HL-60/S4 treated with phorbol 12-myristate 13-acetate at 8.2 ng/mL for 4 days and 3 days (cell line): ENCODE results near the gene RNF126.

Experiments
- in situ Hi-C: fragments of 300-500 bp; cut with MboI; formaldehyde crosslinking; loops from 2 replicates; pipeline ENCODE4 v1.15.0; 2022; ENCODE audit warnings: low sequenced_read_pairs

Gene RNF126

GRCh38 chr19:648305-648704, 14.7 kb downstream of the RNF126 start:
- in situ Hi-C loops, result no loop called here

GRCh38 chr19:647566-648284, 15.3 kb downstream of the RNF126 start:
- in situ Hi-C loops, result no loop called here

- in situ Hi-C loops, result no loop called here
Measured at GRCh38 chr19:646779-647565, 16.0 kb downstream of the RNF126 start.

- in situ Hi-C loops, result no loop called here
Measured at GRCh38 chr19:645912-646778, 16.9 kb downstream of the RNF126 start.

DNA sequence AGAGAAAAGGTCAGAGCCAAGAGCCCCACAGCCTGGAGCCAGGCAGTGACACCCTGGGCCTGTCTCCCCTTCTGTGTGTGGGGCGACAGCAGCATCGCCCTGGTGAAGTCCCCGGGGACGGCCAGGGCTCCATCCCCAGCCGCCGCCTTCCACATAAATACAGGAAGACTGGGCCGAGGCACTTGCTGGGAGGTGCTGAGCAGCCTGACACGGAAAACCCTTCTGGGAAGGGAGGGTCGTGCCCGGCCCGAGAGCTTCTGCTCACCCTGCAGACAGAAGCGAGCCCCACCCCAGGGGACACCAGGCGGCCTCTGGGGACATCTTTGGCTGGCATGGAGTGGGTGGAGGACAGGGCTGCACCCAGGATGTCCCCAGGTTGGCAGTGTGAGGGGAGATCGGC, 18.2 kb downstream of the RNF126 start:
- in situ Hi-C loops, result no loop called here

DNA sequence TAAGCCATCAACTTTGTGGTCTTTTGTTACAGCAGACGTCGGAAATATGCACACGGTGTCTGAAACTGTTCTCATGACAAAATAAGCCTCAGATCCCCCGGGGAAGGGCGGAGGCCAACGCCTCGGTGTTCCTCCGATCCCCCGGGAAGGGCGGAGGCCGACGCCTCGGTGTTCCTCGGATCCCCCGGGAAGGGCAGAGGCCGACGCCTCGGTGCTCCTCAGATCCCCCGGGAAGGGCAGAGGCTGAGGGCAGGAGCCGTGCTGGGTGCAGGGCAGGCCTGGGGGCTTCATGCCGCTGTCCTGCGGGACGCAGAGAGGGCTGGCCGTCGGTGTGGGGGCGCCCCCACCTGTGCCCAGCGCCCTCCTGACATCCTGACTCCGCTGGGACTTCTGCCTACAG, 18.7 kb downstream of the RNF126 start:
- in situ Hi-C loops, result no loop called here

- in situ Hi-C loops, result no loop called here
Measured at GRCh38 chr19:643736-644135, 19.3 kb downstream of the RNF126 start.

DNA sequence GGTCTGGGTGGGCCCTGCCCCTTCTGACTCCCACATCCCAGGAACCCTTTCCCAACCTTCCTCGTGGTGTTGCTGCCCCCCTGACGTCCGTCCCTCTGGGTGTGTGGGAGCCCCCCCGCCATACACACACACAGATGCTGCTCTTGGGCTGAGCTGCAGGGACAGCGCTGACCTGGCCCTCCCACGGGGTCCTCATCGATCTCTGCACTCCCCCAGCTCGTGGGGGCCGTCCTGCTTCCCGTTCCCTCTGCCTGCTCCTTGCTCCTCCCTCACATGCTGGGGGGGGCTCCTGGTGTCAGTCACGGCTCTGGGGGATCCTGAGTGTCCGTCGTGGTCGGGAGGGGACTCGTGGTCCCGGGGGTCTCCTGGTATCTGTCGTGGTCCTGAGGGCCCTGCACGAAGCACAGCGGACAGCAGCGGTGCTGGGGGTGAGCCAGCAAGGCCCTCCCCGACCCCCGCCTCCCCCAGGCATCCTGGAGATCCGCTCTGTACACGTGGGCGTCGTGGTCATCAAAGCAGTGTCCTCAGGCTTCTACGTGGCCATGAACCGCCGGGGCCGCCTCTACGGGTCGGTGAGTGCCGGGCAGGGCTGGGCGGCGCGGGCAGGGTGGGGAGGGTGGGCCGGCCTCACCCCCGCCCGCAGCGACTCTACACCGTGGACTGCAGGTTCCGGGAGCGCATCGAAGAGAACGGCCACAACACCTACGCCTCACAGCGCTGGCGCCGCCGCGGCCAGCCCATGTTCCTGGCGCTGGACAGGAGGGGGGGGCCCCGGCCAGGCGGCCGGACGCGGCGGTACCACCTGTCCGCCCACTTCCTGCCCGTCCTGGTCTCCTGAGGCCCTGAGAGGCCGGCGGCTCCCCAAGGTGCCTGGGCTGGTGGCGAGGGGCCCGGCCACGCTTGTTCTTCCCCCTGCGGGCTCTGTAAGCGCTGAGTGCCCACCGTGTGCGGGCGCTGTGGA, 20.0 kb downstream of the RNF126 start:
- in situ Hi-C loops, result no loop called here

DNA sequence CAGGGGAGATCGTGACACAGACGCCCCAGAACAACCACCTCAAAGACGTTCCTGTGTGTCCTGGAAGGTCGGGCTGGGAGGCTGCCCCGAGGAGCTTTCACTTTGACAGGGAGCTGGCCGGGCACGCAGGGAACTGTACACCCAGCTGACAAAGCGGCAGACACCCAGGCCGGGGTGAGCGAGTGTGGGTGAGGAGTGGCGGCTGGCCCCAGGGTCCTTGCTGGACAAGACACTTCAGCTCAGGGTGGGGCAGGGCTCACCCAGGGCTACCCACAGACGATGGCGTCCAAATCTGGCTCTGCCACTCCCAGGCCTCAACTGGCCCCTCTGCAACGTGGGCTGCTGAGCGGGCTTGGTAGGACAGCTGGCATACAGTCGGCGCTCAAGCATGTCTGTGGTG, 21.3 kb downstream of the RNF126 start:
- in situ Hi-C loops, result no loop called here

- in situ Hi-C loops, result no loop called here
Measured at GRCh38 chr19:640606-641189, 22.3 kb downstream of the RNF126 start.

- in situ Hi-C loops, result no loop called here
Measured at GRCh38 chr19:640161-640558, 22.9 kb downstream of the RNF126 start.

GRCh38 chr19:639253-640160, 23.5 kb downstream of the RNF126 start, which contains the start of gene FGF22:
TSS of gene FGF22 (plus strand) at chr19:639879. CDS start at chr19:639926, 47 bp downstream.
- in situ Hi-C loops, result no loop called here

- in situ Hi-C loops, result no loop called here
Measured at GRCh38 chr19:638906-639252, 24.1 kb downstream of the RNF126 start.

DNA sequence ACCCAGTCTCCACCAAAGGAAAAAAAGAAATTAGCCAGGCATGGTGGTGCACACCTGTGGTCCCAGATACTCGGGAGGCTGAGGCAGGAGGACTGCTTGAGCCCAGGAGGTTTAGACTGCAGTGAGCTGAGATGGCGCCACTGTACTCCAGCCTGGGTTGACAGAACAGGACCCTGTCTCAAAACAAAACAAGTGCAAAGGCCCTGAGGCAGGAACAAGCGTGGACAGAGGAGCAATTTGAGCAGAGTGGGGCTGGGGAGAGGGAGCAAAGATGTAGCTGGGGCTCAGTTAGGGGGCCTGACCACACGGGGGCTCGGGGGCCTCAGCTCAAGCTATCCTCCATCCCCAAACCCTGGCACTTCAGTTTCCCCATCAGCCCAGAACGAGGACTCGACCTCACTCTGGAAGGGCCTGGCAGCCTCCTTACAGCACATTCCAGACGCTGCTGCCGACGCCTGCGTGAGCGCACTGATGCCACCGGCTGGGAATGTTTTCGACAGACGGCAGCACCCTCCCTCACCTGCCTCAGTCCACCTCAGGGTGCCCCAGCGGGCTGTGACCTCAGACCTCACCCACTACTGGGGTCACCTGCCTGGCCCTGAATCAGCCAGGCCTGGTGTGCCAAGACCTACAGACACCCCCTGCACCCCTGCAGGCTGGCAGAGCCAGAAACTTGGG, 27.9 kb downstream of the RNF126 start:
- in situ Hi-C loops, result no loop called here

DNA sequence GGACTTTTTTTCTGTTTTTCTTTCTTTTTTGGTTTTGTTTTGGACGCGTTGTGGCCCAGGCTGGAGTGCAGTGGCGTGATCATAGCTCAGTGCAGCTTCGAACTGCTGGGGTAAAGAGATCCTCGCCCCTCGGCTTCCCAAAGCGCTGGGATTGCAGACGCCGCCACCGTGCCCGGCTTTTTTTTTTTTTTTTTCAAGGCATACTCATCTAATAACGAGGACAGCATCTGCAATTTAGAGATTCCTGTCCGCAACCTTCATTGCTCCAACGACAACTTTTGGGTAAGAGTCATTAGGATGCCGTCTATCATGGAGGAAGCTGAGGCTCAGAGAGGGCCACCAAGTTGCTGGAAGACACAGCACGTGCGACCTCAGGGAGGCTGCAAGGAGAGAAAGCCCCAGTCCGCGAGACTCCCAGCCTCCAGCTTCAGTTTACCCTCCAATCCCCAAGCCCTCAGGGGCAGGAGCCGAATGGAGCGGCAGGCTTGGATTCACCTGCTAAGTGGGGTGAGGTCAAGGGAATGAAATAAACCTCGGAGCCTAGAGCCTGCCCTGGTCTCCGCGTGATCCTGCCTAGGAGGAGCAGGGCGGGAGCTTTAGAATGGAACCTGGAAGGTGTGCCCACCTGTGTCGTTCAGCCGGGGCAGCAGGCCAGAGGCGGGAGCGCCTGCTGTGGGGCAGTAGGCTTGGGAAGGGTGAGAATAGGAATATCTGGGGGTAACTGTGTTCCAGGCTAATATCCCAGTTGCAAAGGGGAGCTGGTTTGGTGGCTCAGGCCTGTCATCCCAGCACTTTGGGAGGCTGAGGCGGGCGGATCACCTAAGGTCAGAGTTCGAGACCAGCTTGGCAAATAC, 29.0 kb downstream of the RNF126 start:
- in situ Hi-C loops, result no loop called here

- in situ Hi-C loops, result no loop called here
Measured at GRCh38 chr19:633068-633785, 29.8 kb downstream of the RNF126 start, which contains the start of gene POLRMT. TSS of gene POLRMT (minus strand) at chr19:633537. CDS start at chr19:633512, 25 bp downstream.
